Psoas muscle (tissue), 8 donors: ENCODE results near the gene ZBTB14. TPM values are rescaled to one million over a fixed set of nuclear protein-coding genes. Genes with fewer than 3 reads are reported as not detected.

Experiments
- ATAC-seq, 4 donors: fragments of 200-7000 bp; cut with Tn5 transposase; one replicate each; pipeline ENCODE4 v1.9.1; 2020; ENCODE audit warnings: moderate library complexity in 3 of 4, mild to moderate bottlenecking in 2 of 4
- DNase-seq, 2 donors: peaks; one replicate each; pipeline ENCODE4 v3.0.0-alpha.2; 2020
- H3K27ac ChIP-seq: fragments of 200-600 bp; one replicate; pipeline ENCODE4 v1.8.0; 2022
- H3K27me3 ChIP-seq, 3 donors: fragments of 200-600 bp in 1 of 3; one replicate each; pipeline versions ENCODE4 v1.6.1 to v1.8.0; 2013 to 2022; ENCODE audit warnings: low read length in 2 of 3, mild to moderate bottlenecking in 2 of 3, moderate library complexity in 1 of 3; ENCODE audit not compliant: insufficient read depth in 3 of 3
- H3K36me3 ChIP-seq, 2 donors: fragments of 200-600 bp in 1 of 2; one replicate each; pipeline versions ENCODE4 v1.6.1 to v1.8.0; 2013 to 2022; ENCODE audit warnings: low read depth in 1 of 2, mild to moderate bottlenecking in 1 of 2, moderate library complexity in 1 of 2; ENCODE audit not compliant: insufficient read depth in 1 of 2
- H3K4me1 ChIP-seq: fragments of 200-600 bp; one replicate; pipeline ENCODE4 v1.8.0; 2022
- H3K4me3 ChIP-seq: fragments of 200-600 bp; one replicate; pipeline ENCODE4 v1.8.0; 2022; ENCODE audit warnings: mild to moderate bottlenecking
- H3K9me3 ChIP-seq: fragments of 200-600 bp; one replicate; pipeline ENCODE4 v1.8.0; 2022
- CTCF ChIP-seq: fragments of 200-600 bp; IDR thresholded peaks from one replicate; pipeline ENCODE4 v1.8.0; 2022; ENCODE audit warnings: antibody characterized with exemption
- WGBS, 3 donors: extraction: QIAGEN DNeasy Blood & Tissue Kit; methylation state at CpG; one replicate each; pipeline versions ENCODE4 v1.1.6 to v1.1.7; 2013; 5-methylcytosine and 5-hydroxymethylcytosine counted together
- intact Hi-C, 2 donors: fragments of 100-400 bp; cut with DNase I; formaldehyde crosslinking; loops; one replicate each; pipeline versions ENCODE4 v1.11.0 to v1.14.2; 2022
- long read RNA-seq, 2 donors: library from polyadenylated mRNA; unstranded; transcript quantifications; one replicate each; pipeline ENCODE4 v2.0.0, GENCODE V29; 2021
- polyA plus RNA-seq, 3 donors: library from polyadenylated mRNA; stranded (reverse); fragments of 200-250 nt; gene quantifications; one replicate each; pipeline ENCODE4 v1.2.3, GENCODE V29; 2013
- total RNA-seq, 4 donors: library from RNA; stranded (reverse); fragmentation: NEBNext Ultra II Directional in 2 of 4; extraction: Animal tissue kit (Norgen Biotek cat#: 25700) in 2 of 4; gene quantifications; one replicate each; pipeline versions ENCODE4 v1.2.1 to v1.2.4, GENCODE V29; 2021 to 2023
- donor health status: healthy with polysubstance abuse.
- donor health status: DM: no; HTN: no; CAD: no; lungs with moderate emphysema.
- donor health status: Bipolar disorder and iron deficiency.
- donor health status: healthy.
- donor health status: DM: yes; HTN: yes; CAD: no.
- donor health status: DM: no; HTN: no; CAD: no.
- donor health status: DM: no; HTN: no; CAD: no.
- donor health status: DM: yes; HTN: yes; CAD: no.

The ZBTB14 gene
- total RNA-seq, result 1 to 10 TPM; 3.3 to 4.8 (median 4.3) TPM
- 1 to 10 TPM; 3.7 to 6.9 (median 3.7) TPM for polyA plus RNA-seq
- long read RNA-seq, donor 1, partial matches to known transcripts, result 0 of 6 reads
- long read RNA-seq, donor 1, other reads (novel, unspliced or antisense), result 2 of 6 reads
- long read RNA-seq, donor 2, transcript ZBTB14-202 (3 exons, 1,814 nt), result major isoform, 5 of 10 reads
- long read RNA-seq, donor 2, partial matches to known transcripts, result 1 of 10 reads
- long read RNA-seq, donor 2, other reads (novel, unspliced or antisense), result 1 of 10 reads

- peaks cover 10 to 23% of the 10 kb centered on the region in 2 donors for H3K36me3 ChIP-seq
- peak; percentile 74 to 81 for DNase-seq
- ATAC-seq, result peak; percentile 46 to 56 (median 52)
- no peaks in the 10 kb centered on the region for H3K27me3 ChIP-seq
- H3K27ac ChIP-seq, result peak within 1 kb of the TSS; percentile 91
- intact Hi-C loops, result no loop called here
- no peaks in the 10 kb centered on the region for H3K9me3 ChIP-seq
- peak within 1 kb of the TSS; percentile 86 for H3K4me3 ChIP-seq
- TF ChIP-seq CTCF, result no peak
- 1 to 2% (median 1%) methylated on average over 31 to 116 of the region's 116 CpGs for WGBS, 3 donors
- peaks cover 11% of the 10 kb centered on the region for H3K4me1 ChIP-seq
Measured at GRCh38 chr18:5295231-5295920, at the start of gene ZBTB14. TSS of gene ZBTB14 (minus strand) at chr18:5295726. CDS start at chr18:5293246, 2,480 bp downstream.

DNA sequence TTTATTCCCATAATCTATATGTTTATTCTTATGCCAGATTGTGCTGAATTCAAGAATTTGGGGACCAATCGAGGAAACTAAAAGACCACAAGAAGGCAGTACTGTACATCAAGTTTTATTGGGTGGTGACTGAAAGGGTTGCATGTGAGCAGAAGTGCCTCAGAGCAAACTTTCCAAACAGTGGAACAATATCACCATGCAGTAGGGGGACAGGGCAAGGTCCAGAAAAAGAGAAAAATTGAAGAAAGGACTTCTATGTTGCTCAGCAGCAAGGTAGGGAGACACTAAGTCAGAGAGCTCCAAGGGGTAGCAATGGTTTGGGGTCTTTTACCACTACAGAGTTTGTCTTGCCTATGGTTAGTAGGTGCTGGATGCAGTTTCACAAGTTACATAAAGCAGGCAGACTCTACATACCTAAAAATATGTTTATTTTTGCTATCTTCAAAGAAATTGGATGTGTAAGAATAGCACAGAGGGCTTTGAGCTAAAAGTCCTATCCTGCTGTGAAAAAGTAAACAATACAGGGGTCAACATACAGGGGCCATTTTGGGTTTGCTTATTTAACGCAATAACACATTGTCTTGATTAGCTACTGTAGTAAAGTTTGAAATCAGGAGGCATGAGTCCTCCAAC lies 43.8 kb upstream of the ZBTB14 start:
- 74 to 81% (median 77%) methylated on average over 2 of the region's 2 CpGs for WGBS, 3 donors
- Histone ChIP-seq H3K4me1 (no peaks in the 10 kb centered on the region), H3K9me3 (no peaks in the 10 kb centered on the region), H3K36me3 (no peaks in the 10 kb centered on the region), H3K27ac (no peak overlapping the region), H3K4me3 (no peak overlapping the region), H3K27me3 (peaks cover 0 to 2% (median 0%) of the 10 kb centered on the region in 3 donors)
- DNase-seq (no peak), ATAC-seq (no peak)
- intact Hi-C loops, result no loop called here
- TF ChIP-seq CTCF, result no peak

GRCh38 chr18:5334456-5335075 lies 39.0 kb upstream of the ZBTB14 start:
- intact Hi-C loops, result no loop called here
- Histone ChIP-seq H3K9me3 (no peaks in the 10 kb centered on the region), H3K36me3 (no peaks in the 10 kb centered on the region), H3K4me1 (no peaks in the 10 kb centered on the region), H3K27ac (no peak overlapping the region), H3K27me3 (no peaks in the 10 kb centered on the region), H3K4me3 (no peak overlapping the region)
- no peak for TF ChIP-seq CTCF
- DNase-seq, result no peak
- no peak for ATAC-seq
- WGBS, 3 donors, result 17 to 29% (median 22%) methylated on average over 5 to 6 of the region's 6 CpGs

GRCh38 chr18:5318061-5318700 lies 22.7 kb upstream of the ZBTB14 start:
- H3K4me1 ChIP-seq, result no peaks in the 10 kb centered on the region
- no peaks in the 10 kb centered on the region for H3K9me3 ChIP-seq
- no peak overlapping the region for H3K27ac ChIP-seq
- TF ChIP-seq CTCF, result no peak
- H3K27me3 ChIP-seq, result peaks cover 0 to 2% (median 0%) of the 10 kb centered on the region in 3 donors
- no peaks in the 10 kb centered on the region for H3K36me3 ChIP-seq
- 61 to 66% (median 62%) methylated on average over 4 of the region's 4 CpGs for WGBS, 3 donors
- DNase-seq (no peak), ATAC-seq (no peak)
- intact Hi-C loops, result no loop called here
- H3K4me3 ChIP-seq, result no peak overlapping the region
